ENCODE results near the gene MTR. TPM values are rescaled to one million over a fixed set of nuclear protein-coding genes. Genes with fewer than 3 reads are reported as not detected.

Gene MTR
- total RNA-seq, 2 experiments from 2014 or later, result 35.2 to 37.0 TPM

DNA sequence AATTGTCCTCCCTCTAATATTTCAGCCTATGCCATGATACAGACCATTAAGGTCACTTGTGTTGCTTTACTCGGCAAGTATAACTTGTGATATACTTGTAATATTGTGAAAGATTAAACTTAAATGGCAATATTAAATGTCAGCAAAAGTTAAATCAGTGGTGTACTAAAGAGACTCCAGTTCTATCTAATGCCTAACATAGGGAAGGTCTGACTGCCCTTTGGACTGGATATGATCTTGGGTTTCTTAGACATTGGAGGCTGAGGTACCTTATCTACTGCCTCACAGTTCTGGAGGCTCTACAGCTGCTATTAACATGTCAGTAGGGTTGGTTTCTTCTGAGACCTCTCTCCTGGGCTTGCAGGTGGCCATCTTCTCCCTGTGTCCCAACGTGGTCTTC lies 119.3 kb downstream of the MTR start:
- no peak overlapping the region for H3K4me3 Mint-ChIP-seq
- no peaks in the 10 kb centered on the region for H3K27me3 Mint-ChIP-seq
- TF ChIP-seq, protein P1, sequence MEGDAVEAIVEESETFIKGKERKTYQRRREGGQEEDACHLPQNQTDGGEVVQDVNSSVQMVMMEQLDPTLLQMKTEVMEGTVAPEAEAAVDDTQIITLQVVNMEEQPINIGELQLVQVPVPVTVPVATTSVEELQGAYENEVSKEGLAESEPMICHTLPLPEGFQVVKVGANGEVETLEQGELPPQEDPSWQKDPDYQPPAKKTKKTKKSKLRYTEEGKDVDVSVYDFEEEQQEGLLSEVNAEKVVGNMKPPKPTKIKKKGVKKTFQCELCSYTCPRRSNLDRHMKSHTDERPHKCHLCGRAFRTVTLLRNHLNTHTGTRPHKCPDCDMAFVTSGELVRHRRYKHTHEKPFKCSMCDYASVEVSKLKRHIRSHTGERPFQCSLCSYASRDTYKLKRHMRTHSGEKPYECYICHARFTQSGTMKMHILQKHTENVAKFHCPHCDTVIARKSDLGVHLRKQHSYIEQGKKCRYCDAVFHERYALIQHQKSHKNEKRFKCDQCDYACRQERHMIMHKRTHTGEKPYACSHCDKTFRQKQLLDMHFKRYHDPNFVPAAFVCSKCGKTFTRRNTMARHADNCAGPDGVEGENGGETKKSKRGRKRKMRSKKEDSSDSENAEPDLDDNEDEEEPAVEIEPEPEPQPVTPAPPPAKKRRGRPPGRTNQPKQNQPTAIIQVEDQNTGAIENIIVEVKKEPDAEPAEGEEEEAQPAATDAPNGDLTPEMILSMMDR (IDR thresholded peaks at IDR 0.05), result no peak

DNA sequence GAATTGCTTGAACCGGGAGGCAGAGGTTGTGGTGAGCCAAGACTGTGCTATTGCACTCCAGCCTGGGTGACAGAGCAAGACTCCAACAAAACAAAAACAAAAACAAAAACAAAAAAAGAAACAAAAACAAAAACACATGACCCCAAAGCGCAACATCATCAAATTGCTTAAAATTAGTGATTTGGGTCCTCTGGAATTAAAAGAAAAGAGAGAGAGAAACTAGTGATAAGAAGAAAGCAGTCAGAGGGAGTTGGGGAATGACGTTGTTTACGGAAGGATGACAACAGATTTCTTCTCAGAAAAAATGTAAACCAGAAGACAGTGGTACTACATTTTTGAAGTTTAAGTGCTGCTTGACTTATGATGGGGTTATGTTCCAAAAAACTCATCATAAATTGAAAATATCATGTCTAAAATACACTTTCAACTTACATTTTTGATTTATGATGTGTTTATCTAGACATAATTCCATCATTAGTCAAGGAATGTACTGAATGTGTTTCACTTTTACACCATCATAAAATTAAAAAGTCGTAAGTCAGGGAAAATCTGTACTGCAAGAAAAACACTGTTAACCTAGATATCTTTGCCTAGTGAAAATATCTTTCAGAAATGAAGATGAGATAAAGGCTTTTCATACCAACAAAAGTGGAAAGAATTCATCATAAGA lies 121.2 kb downstream of the MTR start:
- CTCF ChIA-PET, result no interaction called here
- Histone ChIP-seq H3K27me3 (ENCODE audit: control insufficient read depth in 1 of 2, insufficient read depth in 2 of 2, low read length in 2 of 2) (no peaks in the 10 kb centered on the region), H3K9me3 (ENCODE audit: control insufficient read depth in 1 of 2, insufficient read depth in 1 of 2, low read length in 2 of 2) (peaks cover 5 to 12% of the 10 kb centered on the region in 2 experiments), H3K36me3 (ENCODE audit: insufficient read depth, low read length) (no peaks in the 10 kb centered on the region), H3K4me1 (ENCODE audit: insufficient read depth, low read length) (no peaks in the 10 kb centered on the region), H3K4me3 (ENCODE audit: low read length) (no peak overlapping the region), H3K27ac (ENCODE audit: low read depth in 1 of 2, low read length in 2 of 2) (no peak overlapping the region)
- POLR2A ChIA-PET, result no interaction called here
- H3K9me3 Mint-ChIP-seq, result peaks cover 3% of the 10 kb centered on the region
- no peaks in the 10 kb centered on the region for H3K27me3 Mint-ChIP-seq
- ATAC-seq (ENCODE audit: poor library complexity) (no peak), DNase-seq (no peak)
- intact Hi-C loops (cut with DNase I, micrococcal nuclease), result no loop called here
- no peaks in the 10 kb centered on the region for H3K4me1 Mint-ChIP-seq (ENCODE audit: low read depth)
- peaks cover 44% of the 10 kb centered on the region for H3K36me3 Mint-ChIP-seq (ENCODE audit: low read depth)
- H3K4me3 Mint-ChIP-seq, result no peak overlapping the region
- TF ChIP-seq, protein P1 (IDR thresholded peaks at IDR 0.05), result no peak
- no peak overlapping the region for H3K27ac Mint-ChIP-seq

More for the DNA sequence above, 119.3 kb downstream of the MTR start:
- Histone ChIP-seq H3K4me3 (ENCODE audit: low read length) (no peak overlapping the region), H3K27me3 (ENCODE audit: control insufficient read depth in 1 of 2, insufficient read depth in 2 of 2, low read length in 2 of 2) (no peaks in the 10 kb centered on the region), H3K36me3 (ENCODE audit: insufficient read depth, low read length) (no peaks in the 10 kb centered on the region), H3K4me1 (ENCODE audit: insufficient read depth, low read length) (no peaks in the 10 kb centered on the region), H3K9me3 (ENCODE audit: control insufficient read depth in 1 of 2, insufficient read depth in 1 of 2, low read length in 2 of 2) (peaks cover 5 to 12% of the 10 kb centered on the region in 2 experiments), H3K27ac (ENCODE audit: low read depth in 1 of 2, low read length in 2 of 2) (no peak overlapping the region)
- Mint-ChIP-seq H3K9me3 (peaks cover 3% of the 10 kb centered on the region), H3K36me3 (ENCODE audit: low read depth) (peaks cover 38% of the 10 kb centered on the region), H3K4me1 (ENCODE audit: low read depth) (no peaks in the 10 kb centered on the region), H3K27ac (no peak overlapping the region)
- no peak for DNase-seq
- CTCF ChIA-PET, result no interaction called here
- intact Hi-C loops (cut with DNase I, micrococcal nuclease), result no loop called here
- no peak for ATAC-seq (ENCODE audit: poor library complexity)
- POLR2A ChIA-PET, result no interaction called here

DNA sequence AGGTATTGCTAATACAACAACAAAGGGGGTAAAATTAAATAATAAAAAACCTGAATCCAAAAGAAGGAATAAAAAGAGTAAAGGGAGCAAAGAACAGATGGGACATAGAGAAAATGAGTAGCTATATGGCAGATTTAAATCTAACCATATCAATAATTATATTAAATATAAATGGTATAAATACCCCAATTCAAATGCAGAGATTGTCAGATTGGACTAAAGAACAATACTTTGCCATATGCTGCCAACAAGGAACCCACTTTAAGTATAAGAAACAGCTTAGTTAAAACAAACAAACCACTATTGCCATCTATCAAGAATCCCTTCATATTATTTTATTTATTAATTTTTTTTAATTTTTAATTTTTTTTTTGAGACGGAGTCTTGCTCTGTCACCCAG lies 122.4 kb downstream of the MTR start:
- no peaks in the 10 kb centered on the region for H3K4me1 Mint-ChIP-seq (ENCODE audit: low read depth)
- H3K36me3 ChIP-seq (ENCODE audit: insufficient read depth, low read length), result no peaks in the 10 kb centered on the region
- H3K27ac Mint-ChIP-seq, result no peak overlapping the region
- no peaks in the 10 kb centered on the region for H3K4me1 ChIP-seq (ENCODE audit: insufficient read depth, low read length)
- no peak overlapping the region for H3K4me3 Mint-ChIP-seq
- intact Hi-C loops (cut with DNase I, micrococcal nuclease), result no loop called here
- peaks cover 5 to 12% of the 10 kb centered on the region in 2 experiments for H3K9me3 ChIP-seq (ENCODE audit: control insufficient read depth in 1 of 2, insufficient read depth in 1 of 2, low read length in 2 of 2)
- DNase-seq (no peak), ATAC-seq (ENCODE audit: poor library complexity) (no peak)
- H3K27ac ChIP-seq (ENCODE audit: low read depth in 1 of 2, low read length in 2 of 2), result no peak overlapping the region
- no peak overlapping the region for H3K4me3 ChIP-seq (ENCODE audit: low read length)
- H3K27me3 Mint-ChIP-seq, result no peaks in the 10 kb centered on the region
- TF ChIP-seq, protein P1 (IDR thresholded peaks at IDR 0.05), result no peak
- CTCF ChIA-PET, result no interaction called here
- peaks cover 3% of the 10 kb centered on the region for H3K9me3 Mint-ChIP-seq
- POLR2A ChIA-PET, result no interaction called here
- peaks cover 49% of the 10 kb centered on the region for H3K36me3 Mint-ChIP-seq (ENCODE audit: low read depth)
- no peaks in the 10 kb centered on the region for H3K27me3 ChIP-seq (ENCODE audit: control insufficient read depth in 1 of 2, insufficient read depth in 2 of 2, low read length in 2 of 2)

Data from CD4-positive, alpha-beta T cell (primary cell).